GM21825 (cell line): ENCODE measurements around the gene C9orf78.
A peak's percentile ranks its signal among the peaks of the same experiment; 100 is the strongest.

Experiments
- ATAC-seq: cut with Tn5 transposase; IDR thresholded peaks from one replicate; pipeline ENCODE4 v1.9.1; 2021; ENCODE audit warnings: mild to moderate bottlenecking, moderate library complexity; ENCODE audit not compliant: unreplicated experiment

The C9orf78 gene

DNA sequence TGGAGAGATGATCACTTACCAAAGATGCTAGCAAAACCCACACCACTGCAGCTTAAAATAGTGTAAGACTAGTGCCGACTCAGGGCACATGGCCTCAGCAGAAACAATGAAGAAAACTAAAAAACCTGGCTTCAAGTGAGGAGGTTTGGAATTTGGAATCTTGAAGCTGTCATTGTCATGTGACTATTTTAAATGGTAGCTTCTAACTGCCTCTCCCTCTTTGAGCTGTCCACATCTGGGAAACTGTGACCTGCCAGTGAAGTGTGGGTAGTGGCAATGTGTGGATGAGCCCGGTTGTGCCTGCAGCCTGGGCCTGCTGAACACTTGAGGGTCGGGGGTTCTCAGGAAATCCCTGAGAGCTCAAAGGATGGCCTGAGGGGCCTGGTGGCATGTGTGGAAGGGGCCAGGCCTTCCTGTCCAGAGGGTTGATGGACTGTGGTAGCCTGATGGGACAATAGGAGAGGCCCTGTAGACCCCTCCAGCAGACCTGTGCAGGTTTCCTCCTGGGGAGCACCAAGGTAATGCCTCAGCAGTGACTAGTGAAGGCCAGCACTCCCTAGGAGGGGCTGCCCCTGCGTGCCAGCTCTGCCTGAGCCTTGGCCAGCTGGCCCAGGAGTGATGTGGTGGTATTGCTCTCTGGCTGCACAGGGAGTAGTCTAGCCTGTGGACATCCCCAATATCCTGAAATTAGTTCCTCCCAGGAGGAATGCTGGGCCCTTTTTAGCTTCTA, 13.8 kb upstream of the C9orf78 start:
- no peak for ATAC-seq

DNA sequence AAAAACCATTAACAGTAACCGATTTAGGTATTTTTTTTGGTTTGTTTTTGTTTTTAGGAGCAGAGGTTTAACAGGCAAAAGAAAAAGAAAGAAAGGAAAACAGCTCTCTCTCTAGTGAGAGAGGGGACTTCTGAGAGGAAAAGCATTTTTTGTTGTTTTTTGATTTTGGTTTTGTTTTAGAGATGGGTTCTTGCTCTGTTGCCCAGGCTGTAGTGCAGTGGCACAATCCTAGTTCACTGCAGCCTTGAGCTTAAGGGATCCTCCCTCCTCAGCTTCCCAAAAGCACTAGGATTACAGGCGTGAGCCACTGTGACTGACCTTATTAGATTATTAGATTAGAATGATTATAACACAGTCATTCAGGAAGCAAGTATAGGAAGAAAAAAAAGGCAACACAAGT, 10.3 kb upstream of the C9orf78 start:
- ATAC-seq, result no peak

DNA sequence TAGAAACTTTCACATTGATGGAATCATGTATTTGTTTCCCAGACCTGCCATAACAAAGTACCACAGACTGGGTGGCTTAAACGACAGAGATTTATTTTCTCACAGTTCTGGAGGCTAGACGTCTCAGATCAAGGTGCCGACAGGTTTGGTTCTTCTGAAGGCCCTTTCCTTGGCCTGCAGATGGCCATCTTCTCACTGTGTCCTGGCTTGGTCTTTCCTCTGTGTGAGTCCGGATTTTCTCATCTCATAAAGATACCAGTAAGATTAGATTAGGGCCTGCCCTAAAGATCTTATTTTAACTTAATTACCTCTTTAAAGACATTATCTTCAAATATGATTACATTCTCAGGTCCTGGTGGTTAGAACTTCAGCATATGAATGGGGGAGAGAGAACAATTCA, 6.0 kb upstream of the C9orf78 start:
- no peak for ATAC-seq

DNA sequence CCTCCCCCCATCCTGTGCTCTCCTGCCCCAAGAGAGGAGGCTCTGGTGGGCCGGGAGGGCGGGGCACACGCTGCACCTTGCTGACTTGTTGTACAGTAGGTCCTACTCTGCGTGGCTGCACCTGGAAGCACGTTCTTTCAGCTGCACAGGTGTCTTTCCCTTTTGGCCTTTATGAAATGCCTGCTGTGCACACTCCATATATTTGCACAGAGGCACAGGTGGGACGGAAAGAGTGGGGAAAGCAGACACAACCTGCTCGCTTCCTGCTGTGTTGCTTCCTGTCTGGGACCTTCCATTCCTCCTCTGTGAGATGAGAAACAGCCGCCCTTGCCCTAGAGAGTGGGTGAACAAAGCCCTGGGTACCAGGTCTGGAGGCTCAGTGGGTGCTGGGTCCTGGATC, 5.0 kb upstream of the C9orf78 start:
- no peak for ATAC-seq

DNA sequence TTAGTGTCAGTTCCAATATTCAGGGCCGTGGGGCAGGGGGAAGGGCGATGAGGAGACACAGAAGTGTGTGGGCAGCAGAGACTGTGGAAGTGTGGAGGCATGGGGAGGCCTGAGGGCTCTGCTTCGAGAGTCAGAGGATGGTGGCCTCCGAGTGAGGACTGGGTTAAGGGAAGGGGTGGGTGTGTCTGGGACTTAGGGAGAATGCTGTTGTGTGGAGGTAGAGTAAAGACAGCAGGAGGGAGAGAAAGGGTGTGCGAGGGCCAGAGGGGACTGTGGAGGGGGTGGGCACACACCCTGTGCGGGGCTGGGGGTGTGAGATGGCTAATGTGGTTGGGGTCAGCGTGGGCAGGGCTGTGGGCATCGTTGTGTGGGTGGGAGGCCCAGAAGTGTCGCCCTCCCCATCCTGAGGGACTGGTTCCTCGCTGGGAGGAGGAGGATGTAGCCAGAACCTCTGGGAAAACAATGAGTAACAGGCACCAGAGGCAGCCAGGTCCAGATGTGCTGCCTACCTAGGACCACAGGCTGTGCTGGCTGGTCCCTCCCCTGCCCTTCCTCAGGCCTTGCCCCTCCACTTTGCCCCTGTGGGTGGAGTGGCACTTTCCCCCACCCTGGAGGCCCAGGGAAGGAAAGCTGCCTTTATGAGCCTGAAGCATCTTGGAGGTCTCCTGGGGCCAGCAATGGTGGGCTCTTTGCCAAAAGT, 4.4 kb upstream of the C9orf78 start:
- ATAC-seq, result no peak

DNA sequence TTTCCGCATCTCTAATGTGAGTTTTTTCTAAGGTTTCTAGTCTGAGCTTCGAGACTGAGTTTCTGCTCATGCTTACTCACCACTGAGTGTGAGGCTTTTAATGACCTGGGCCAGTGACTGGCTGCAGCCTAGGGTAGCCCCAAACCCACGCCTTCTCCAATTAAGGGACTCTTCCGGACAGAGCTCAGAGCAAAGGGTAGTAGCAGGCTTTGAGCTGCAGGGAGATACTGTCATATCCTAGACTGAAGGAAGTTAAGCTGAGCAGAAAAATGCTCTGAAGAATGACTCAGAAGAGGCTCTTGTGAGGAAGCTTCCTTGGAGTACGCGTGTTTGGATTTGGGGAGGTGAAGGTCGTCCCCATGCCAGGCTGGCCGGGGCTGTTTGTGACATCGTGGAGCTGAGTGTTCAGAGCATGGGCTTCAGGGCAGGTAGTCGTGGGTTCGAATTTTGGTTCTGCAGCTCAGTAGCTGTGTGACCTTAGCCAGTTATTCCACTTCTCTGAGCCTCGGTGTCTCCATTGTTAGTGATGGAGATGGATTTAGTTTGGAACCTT, 3.7 kb upstream of the C9orf78 start:
- ATAC-seq, result no peak

DNA sequence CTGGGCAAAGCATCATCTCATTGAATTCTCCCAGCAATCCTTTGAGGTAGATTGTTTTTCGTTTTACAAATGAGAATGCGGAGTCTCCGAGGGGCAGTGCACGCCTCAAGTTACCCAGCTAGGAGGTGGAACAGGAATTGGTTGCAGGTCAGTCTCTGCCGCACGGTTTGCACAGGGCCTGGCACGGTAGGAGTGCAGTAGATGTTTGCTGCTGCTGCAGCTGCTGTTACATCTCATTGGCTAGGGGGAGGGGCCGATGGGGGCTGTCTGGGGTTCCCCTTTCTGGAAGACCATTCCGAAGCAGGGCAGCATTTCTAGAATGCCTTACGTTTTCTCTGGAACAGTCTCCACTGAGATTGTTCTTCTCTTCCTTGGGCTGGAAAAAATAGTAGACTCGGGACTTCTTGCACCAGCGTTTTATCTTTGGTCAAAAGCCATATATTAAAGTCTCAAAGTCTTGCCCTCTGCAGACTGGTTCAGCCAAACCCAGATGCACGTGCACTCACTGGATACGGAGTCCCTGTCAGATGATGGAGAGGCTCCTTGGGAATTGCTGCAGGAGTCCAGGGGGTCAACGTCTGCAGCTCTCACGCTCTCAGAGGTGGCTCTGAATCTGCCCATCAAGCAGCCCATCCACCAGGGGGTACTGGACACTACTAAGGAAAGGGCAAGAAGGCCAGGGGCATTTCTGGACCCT, 1.4 kb upstream of the C9orf78 start:
- no peak for ATAC-seq

DNA sequence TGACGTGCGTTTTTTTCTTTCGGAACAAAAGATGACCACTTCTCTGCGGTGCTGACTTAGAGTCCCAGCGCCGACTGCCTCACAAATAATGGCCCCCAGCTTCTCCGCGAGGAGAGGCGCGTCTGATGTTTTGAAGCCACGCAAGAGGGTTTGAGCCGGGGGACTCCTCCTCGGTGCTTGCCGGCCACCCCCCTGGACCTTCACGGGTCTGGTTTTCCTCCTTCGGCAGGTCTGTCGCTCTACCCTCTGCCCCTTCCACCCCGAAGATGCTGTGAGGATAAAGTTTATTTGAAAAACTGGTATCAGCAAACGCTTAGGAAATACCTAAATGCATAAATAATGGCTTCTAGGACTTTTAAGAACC, 767 bp upstream of the C9orf78 start:
- ATAC-seq, result no peak

DNA sequence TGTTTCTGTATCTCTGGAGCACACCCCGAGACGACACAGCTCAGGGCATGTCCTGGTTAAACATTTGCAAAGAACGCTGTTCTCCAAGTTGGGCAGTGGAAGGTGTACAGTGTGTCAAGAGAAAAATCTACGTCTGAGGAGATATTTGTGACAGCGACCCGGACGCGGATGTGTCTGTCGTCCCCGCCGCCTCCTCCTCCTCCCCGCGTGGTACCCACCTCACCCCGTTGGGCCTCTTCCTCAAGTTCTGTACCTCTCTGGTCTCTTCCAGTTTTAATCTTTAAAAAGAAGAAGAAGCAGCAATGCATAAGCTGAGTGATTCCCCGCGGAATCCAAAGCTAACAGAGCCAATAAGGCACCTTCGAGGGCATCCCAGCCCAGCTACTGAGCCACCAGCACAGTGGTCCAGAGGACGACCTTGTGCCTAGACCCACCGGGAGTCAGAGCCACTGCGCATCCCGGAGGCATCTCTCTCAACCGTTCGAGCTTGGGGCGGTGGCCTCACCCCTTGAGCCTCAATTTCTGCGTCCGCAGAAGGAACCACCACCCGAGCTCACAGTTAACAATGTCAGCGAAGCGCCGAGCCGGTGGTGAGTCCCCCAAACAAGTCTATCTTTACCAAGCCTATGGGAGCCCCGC, 467 bp downstream of the C9orf78 start:
- ATAC-seq, result peak; percentile 21

DNA sequence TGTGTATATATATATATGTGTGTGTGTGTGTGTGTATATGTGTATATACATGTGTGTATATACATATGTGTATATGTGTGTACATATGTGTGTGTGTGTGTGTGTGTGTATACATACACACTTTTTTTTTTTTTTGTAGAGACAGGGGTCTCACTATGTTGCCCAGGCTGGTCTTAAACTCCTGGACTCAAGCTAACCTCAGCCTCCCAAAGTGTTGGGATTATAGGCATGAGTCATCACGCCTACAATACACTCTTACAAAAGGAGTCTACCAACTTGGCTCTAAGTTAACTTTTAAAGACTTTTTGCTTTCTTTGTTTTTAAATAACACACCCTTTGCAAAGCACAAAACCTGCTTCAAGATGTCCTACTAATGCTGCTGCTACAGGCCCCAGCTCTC, 2.1 kb downstream of the C9orf78 start:
- no peak for ATAC-seq

DNA sequence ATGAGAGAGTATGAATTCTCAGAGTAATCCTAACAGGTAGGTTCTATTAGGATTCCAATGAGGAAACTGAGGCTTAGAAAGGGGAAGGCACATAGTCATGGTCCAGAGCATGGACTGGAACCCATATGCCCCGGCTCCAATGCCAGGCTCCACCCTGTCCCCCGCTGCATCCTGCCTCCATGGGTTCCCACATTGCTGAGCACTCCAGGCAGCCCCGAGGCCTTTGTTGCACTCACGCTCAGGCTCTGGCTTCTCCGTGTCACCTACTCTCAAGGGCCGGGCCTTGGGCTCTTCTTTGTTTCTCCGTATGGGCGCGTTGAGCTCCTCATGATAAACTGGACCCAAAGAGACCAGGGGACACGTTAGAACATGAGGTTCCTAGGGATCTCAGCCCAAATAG, 6.1 kb downstream of the C9orf78 start:
- ATAC-seq, result no peak

DNA sequence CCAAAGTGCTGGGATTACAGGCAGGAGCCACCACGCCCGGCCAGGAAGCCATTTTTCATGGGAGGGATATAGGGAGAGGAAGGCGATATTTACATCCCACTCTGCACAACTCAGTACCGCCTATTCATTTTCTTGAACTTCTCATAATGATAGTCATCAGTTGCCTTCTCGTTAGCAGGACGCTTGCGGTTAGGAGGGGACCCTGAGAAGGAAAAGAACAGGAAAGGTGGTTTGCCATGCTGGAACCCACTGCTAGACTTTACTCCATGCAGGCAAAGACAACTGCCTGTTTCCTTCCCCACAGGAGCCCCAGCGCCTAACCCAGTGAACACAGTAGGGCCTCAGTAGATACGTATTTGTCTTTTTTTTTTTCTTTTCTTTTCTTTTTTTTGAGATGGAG, 7.0 kb downstream of the C9orf78 start:
- ATAC-seq, result no peak

DNA sequence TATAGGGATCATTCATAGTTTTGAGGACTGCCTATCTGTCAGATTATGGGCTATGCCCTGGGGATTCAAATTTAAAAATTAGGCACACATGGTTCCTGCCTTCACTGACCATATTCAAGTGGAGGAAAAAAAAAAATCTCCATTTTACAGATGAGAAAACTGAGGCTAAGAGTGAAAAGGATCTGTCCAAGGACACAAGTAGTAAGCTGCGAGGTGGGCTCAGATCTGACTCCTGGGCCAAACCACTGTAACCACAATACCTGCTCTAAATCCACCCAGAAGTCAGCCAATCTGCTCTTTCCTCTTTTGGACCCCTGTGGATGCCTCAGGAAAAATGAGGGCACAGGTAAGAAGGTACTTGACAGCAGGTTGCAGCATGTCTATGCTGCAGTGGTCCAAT, 8.3 kb downstream of the C9orf78 start:
- ATAC-seq, result no peak

DNA sequence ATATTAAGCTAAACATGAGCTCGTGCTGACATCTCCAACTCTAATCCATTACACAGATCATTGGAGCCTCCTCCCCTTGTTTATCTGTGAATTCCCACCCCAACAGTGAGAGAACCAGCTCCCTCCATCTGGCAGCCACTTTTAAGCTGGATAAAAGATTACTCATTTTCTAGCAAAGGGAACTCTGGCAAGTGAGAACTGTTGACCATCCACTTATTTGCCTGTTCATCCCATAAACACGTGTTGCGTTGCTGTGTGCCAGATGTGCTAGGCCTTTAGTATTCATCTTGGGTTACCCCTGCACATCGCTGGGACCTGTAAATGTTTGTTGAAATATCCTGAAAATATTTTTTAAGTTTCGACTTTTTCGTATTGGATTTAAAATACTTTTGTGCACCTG, 8.7 kb downstream of the C9orf78 start:
- no peak for ATAC-seq

DNA sequence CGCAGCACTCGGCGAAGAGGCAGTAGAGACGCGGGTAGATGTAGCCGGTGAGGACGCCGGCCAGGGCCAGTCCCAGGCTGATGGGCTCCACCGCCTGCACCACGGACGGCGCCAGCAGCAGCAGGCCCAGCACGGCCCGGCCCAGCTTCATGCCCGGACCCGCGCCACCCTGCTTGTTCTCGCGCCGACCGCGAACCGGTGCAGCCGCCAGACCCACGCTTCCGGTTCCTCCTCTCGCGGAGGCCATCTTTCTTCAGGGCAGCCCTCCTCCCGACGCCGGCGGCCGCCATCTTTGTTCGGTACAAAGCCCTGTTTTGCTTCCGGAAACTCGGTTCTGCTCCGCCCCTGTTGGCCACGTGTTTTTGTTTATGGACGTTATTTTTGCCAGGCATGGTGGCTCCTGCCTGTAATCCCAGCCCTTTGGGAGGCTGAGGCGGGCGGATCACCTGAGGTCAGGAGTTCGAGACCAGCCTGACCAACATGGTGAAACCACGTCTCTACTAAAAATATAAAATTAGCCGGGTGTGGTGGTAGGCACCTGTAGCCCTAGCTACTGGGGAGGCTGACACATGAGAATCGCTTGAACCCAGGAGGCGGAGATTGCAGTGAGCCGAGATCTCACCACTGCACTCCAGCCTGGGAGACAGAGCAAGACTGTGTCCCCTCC, 11.0 kb downstream of the C9orf78 start, which contains the start of gene TOR1A:
Gene TOR1A (minus strand): TSS at position 202 of the 667 bp plus-strand sequence. CDS start 51 bp downstream, at position 151.
- ATAC-seq, result peak; percentile 89

DNA sequence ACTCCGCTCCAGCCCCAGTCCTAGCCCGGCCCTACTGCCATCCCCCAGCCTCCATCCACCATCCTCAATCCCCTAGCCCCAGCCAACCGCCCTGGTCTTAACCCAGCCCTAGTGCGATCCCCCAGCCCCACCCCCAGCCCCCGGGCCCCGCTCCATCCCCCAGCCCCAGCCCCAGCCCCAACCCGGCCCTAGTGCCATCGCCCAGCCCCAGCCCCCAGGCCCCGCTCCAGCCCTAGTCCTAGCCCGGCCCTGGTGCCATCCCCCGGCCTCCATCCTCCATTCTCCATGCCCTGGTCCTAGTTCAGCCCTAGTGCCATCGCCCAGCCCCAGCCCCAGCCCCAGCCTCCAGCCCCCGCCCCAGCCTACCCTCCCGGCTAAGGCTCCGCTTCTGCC, 11.5 kb downstream of the C9orf78 start:
- no peak for ATAC-seq

DNA sequence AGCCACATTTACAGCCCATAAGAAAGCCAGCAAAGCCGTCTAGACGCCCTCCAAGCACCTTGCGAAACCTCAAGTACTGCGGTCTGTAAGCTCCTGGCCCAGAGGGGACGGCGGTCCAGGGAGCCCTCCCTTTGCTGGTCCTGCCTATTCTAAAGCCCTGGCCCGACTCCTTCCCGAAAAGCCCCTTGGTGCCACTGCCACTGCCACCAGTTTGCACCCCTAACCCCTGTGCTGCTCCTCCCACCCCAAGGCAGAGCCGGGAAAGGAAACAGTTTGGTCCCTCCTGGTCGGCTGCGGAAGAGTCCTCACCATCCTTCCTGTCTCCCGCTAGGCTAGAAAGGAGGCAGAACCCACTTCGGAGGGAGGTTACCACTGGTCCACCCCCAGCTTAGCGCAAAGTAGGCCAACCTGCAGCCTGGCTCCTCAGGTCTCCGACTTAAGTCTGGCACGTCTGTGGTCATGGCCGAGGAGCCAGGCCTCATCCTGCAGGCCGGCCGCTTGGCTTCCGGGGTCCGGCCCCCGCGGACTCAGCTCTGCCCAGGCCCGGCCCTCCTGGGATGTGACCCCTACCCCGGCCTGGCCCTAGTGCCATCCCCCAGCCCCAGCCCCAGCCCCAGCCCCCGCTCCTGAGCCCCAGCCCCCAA, 12.1 kb downstream of the C9orf78 start:
- no peak for ATAC-seq

DNA sequence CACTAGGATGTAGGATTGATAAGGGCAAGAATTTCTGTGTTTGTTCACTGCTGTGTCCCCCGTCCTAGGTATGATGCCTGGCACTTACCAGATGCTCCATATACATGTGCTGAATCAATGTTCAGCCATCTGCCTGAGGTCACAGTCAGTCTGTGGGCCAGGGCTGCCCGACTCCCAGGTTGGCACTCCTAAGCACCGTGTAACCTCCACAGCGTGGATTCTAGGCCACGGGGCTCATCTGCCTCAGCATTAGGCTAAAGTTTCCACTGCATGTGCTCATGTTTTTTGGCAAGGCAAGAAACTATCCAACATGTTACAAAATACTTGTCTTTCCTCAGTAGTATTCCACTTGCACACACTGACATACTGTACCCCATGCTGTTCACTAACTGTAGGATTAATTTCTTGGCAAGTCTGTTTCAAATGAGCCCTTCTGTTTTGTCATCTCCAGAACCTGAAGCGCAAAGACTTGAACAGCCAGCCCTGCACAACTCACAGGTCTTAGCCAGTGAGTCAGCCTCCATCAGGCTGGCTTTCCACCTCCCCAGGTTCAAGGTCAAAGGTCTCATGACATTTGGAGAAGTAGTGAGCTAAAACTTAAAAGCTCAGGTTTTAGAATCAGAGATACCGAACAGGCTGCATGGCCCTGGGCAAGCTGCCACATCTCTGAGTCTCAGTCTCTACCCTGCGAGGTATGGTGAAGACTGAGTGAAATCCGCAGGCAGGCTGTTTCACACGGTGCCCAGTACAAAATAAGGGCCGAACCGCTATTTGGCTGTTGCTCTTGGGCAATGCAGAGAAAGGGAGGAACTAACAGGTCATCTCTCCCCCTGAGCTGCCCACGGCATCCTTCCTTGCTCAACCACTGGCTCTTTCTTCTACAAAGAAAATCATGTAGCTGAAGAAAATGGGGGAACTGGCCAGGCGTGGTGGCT, 18.3 kb downstream of the C9orf78 start:
- ATAC-seq, result no peak

DNA sequence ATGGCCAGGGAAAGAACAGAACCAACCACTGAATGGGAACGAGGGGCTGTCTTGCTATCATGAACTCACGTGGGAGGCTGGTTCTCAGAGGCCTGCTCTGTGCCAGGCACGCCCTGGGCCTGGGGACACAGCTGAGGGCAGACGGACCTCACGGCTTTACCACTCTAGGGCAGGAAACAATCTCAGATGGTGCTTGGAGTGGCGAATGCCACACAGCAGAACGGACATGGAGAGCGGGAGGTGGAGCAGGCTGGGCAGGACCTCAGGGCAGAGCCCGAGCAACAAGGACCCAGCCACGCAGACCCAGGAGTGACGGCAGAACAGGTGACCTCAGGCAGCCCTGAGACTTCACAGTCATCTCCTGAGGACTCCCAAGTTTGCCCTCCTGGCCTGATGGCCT, 19.8 kb downstream of the C9orf78 start:
- ATAC-seq, result no peak
